Measurements from ENCODE around the gene TAS1R3. TPM values are rescaled to one million over a fixed set of nuclear protein-coding genes. Genes with fewer than 3 reads are reported as not detected.

Gene TAS1R3
- polyA plus RNA-seq, 1 donor from 2014 or later = 1.0 TPM

DNA sequence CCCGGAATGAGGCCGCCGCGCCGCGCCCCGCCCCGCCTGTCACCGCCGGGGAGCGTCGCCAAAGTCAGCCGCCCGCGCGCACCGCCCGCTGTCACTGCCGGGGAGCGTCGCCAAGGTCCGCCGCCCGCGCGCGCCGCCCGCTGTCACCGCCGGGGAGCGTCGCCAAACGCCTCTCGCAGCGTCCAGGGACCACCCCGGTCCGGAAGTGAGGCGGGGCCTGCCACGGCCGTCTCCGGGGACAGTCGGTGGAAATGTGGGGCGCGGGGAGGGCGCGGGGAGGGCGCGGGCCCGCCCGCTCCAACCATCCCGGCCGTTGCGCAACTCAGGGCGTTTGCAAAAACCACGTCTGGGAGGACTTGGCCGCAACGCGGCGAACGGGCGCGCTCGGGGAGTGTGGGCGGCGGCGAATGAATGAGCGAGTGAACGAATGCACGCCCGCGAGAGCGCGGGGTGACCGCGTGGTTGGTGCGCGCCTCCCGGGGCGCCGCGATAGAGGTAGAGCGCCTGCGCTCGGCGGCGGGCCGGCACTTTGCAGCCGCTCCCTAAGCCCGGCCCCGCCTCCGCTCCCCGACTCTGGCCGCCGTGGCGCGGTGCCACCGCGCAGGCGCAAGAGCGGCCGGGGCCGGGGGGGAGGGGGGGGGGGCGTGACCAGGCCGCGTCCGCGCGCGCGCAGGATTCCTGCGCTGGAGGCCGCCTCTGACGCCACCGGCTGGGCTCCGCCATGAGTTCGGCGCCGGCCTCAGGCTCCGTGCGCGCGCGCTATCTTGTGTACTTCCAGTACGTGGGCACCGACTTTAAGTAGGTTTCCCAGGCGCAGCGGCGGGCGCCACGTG is 22.9 kb upstream of the TAS1R3 start, which contains the start of the genes ACAP3 and PUSL1:
Gene ACAP3, minus strand, starts transcription at position 8 of the 833 bp plus-strand sequence. CDS start 115 bp downstream, outside the sequence.
Gene PUSL1, plus strand, starts transcription at position 675 of the 833 bp plus-strand sequence. Its CDS starts 47 bp downstream, at position 722.
- Histone ChIP-seq H3K27me3 (ENCODE audit: insufficient read depth, low read depth, low read length) (no peaks in the 10 kb centered on the region), H3K27ac (ENCODE audit: low read length) (peak within 1 kb of the TSS; percentile 95), H3K79me2 (replicated peaks; ENCODE audit: insufficient read depth, low read length) (peaks cover 36% of the 10 kb centered on the region), H3K4me2 (ENCODE audit: low read length) (peak within 1 kb of the TSS; percentile 80), H3K9ac (ENCODE audit: low read length) (peak within 1 kb of the TSS; percentile 95), H4K20me1 (ENCODE audit: insufficient read depth) (peaks cover 2% of the 10 kb centered on the region), H3K9me2 (ENCODE audit: insufficient read depth, low read length) (no peaks in the 10 kb centered on the region), H2AFZ (ENCODE audit: low read depth, low read length) (no peak within 1 kb of the TSS), H3K4me3 (ENCODE audit: low read length) (peak within 1 kb of the TSS; percentile 99), H3F3A (ENCODE audit: insufficient read depth, low read length, poor library complexity, severe bottlenecking) (no peaks in the 10 kb centered on the region), H3K36me3 (ENCODE audit: insufficient read depth, low read length) (no peaks in the 10 kb centered on the region), H3K9me3 (ENCODE audit: low read length) (no peaks in the 10 kb centered on the region)
- TF ChIP-seq, protein P1, sequence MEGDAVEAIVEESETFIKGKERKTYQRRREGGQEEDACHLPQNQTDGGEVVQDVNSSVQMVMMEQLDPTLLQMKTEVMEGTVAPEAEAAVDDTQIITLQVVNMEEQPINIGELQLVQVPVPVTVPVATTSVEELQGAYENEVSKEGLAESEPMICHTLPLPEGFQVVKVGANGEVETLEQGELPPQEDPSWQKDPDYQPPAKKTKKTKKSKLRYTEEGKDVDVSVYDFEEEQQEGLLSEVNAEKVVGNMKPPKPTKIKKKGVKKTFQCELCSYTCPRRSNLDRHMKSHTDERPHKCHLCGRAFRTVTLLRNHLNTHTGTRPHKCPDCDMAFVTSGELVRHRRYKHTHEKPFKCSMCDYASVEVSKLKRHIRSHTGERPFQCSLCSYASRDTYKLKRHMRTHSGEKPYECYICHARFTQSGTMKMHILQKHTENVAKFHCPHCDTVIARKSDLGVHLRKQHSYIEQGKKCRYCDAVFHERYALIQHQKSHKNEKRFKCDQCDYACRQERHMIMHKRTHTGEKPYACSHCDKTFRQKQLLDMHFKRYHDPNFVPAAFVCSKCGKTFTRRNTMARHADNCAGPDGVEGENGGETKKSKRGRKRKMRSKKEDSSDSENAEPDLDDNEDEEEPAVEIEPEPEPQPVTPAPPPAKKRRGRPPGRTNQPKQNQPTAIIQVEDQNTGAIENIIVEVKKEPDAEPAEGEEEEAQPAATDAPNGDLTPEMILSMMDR (IDR thresholded peaks at IDR 0.05; ENCODE audit: poor library complexity, severe bottlenecking) = peak; percentile 45
- peak; percentile 81 for TF ChIP-seq MXI1 (conservative IDR thresholded peaks at IDR 0.05; ENCODE audit: poor library complexity, severe bottlenecking)
- TF ChIP-seq SMC3 (conservative IDR thresholded peaks at IDR 0.05; ENCODE audit: poor library complexity) = peak; percentile 49
- no peak for TF ChIP-seq RAD21 (conservative IDR thresholded peaks at IDR 0.05)
- no peak for TF ChIP-seq EZH2 (IDR thresholded peaks at IDR 0.05; ENCODE audit: borderline replicate concordance, insufficient read depth, low read length, poor library complexity, severe bottlenecking)
- peak; percentile 55 for TF ChIP-seq POLR2AphosphoS5 (IDR thresholded peaks at IDR 0.05)
- no peak for TF ChIP-seq TAF1 (IDR thresholded peaks at IDR 0.05; ENCODE audit: low read depth)
- TF ChIP-seq, protein P2, sequence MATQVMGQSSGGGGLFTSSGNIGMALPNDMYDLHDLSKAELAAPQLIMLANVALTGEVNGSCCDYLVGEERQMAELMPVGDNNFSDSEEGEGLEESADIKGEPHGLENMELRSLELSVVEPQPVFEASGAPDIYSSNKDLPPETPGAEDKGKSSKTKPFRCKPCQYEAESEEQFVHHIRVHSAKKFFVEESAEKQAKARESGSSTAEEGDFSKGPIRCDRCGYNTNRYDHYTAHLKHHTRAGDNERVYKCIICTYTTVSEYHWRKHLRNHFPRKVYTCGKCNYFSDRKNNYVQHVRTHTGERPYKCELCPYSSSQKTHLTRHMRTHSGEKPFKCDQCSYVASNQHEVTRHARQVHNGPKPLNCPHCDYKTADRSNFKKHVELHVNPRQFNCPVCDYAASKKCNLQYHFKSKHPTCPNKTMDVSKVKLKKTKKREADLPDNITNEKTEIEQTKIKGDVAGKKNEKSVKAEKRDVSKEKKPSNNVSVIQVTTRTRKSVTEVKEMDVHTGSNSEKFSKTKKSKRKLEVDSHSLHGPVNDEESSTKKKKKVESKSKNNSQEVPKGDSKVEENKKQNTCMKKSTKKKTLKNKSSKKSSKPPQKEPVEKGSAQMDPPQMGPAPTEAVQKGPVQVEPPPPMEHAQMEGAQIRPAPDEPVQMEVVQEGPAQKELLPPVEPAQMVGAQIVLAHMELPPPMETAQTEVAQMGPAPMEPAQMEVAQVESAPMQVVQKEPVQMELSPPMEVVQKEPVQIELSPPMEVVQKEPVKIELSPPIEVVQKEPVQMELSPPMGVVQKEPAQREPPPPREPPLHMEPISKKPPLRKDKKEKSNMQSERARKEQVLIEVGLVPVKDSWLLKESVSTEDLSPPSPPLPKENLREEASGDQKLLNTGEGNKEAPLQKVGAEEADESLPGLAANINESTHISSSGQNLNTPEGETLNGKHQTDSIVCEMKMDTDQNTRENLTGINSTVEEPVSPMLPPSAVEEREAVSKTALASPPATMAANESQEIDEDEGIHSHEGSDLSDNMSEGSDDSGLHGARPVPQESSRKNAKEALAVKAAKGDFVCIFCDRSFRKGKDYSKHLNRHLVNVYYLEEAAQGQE (IDR thresholded peaks at IDR 0.05; ENCODE audit: borderline replicate concordance) = peak; percentile 14
- peak; percentile 59 for TF ChIP-seq EP300 (conservative IDR thresholded peaks at IDR 0.05; ENCODE audit: poor library complexity, severe bottlenecking)

DNA sequence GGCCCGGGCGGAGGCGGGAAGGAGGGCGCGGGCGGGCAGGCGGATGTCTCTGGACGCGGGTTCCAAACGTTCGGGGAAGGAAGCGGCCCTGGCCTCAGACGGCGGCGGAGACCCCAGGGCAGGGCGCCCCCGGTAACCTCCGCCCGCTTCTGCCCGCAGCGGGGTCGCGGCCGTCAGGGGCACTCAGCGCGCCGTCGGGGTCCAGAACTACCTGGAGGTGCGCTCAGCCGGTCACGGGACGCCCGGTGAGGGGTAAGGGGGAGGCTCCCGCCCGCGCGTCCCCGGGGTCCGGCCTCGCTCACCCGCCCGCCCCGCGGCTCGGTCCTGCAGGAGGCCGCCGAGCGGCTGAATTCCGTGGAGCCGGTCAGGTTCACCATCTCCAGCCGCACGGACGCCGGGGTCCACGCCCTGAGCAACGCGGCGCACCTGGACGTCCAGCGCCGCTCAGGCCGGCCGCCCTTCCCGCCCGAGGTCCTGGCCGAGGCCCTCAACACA is 22.3 kb upstream of the TAS1R3 start:
- H3K9ac ChIP-seq (ENCODE audit: low read length) = peak overlapping the region; percentile 79
- peak overlapping the region; percentile 92 for H3K4me3 ChIP-seq (ENCODE audit: low read length)
- H3K79me2 ChIP-seq (replicated peaks; ENCODE audit: insufficient read depth, low read length) = peaks cover 36% of the 10 kb centered on the region
- peaks cover 2% of the 10 kb centered on the region for H4K20me1 ChIP-seq (ENCODE audit: insufficient read depth)
- H2AFZ ChIP-seq (ENCODE audit: low read depth, low read length) = no peak overlapping the region
- H3K27me3 ChIP-seq (ENCODE audit: insufficient read depth, low read depth, low read length) = no peaks in the 10 kb centered on the region
- TF ChIP-seq, protein P1 (IDR thresholded peaks at IDR 0.05; ENCODE audit: poor library complexity, severe bottlenecking) = no peak
- TF ChIP-seq, protein P2 (IDR thresholded peaks at IDR 0.05; ENCODE audit: borderline replicate concordance) = no peak
- TF ChIP-seq EZH2 (IDR thresholded peaks at IDR 0.05; ENCODE audit: borderline replicate concordance, insufficient read depth, low read length, poor library complexity, severe bottlenecking) = no peak
- no peak for TF ChIP-seq SMC3 (conservative IDR thresholded peaks at IDR 0.05; ENCODE audit: poor library complexity)
- TF ChIP-seq TAF1 (IDR thresholded peaks at IDR 0.05; ENCODE audit: low read depth) = no peak
- no peak for TF ChIP-seq POLR2AphosphoS5 (IDR thresholded peaks at IDR 0.05)
- TF ChIP-seq MXI1 (conservative IDR thresholded peaks at IDR 0.05; ENCODE audit: poor library complexity, severe bottlenecking) = peak; percentile 91
- TF ChIP-seq EP300 (conservative IDR thresholded peaks at IDR 0.05; ENCODE audit: poor library complexity, severe bottlenecking) = no peak
- TF ChIP-seq RAD21 (conservative IDR thresholded peaks at IDR 0.05) = peak; percentile 14
- no peaks in the 10 kb centered on the region for H3F3A ChIP-seq (ENCODE audit: insufficient read depth, low read length, poor library complexity, severe bottlenecking)
- peak overlapping the region; percentile 66 for H3K27ac ChIP-seq (ENCODE audit: low read length)
- peak overlapping the region; percentile 30 for H3K4me2 ChIP-seq (ENCODE audit: low read length)
- H3K36me3 ChIP-seq (ENCODE audit: insufficient read depth, low read length) = no peaks in the 10 kb centered on the region
- H3K9me3 ChIP-seq (ENCODE audit: low read length) = no peaks in the 10 kb centered on the region
- H3K9me2 ChIP-seq (ENCODE audit: insufficient read depth, low read length) = no peaks in the 10 kb centered on the region

All from neural cell (in vitro differentiated cells).